HEK293T (cell line): ENCODE results near the gene SPIB.

Source experiments
- CTCF ChIA-PET: fragments of 350-600 bp; formaldehyde crosslinking; extraction: SDS; loops from one replicate; lab custom pipeline; 2021; ENCODE audit warnings: antibody characterized with exemption, inconsistent platforms; lab: Yijun Ruan, JAX
- POLR2A ChIA-PET: fragments of 350-600 bp; formaldehyde crosslinking; extraction: SDS; loops from one replicate; lab custom pipeline; 2020; ENCODE audit warnings: antibody characterized with exemption, inconsistent platforms; lab: Yijun Ruan, JAX
- DNase-seq: peaks from one replicate; pipeline ENCODE4 v3.0.0; 2012; ENCODE audit warnings: mixed read lengths; ENCODE audit errors: extremely low spot score
- ARNT ChIP-seq: fragments of 450-650 bp; IDR thresholded peaks from 2 replicates; pipeline ENCODE4 v1.6.1; 2017; ENCODE audit warnings: mild to moderate bottlenecking
- CTBP1 ChIP-seq: fragments of 450-650 bp; IDR thresholded peaks from 2 replicates; pipeline ENCODE4 v1.6.1; 2016; ENCODE audit warnings: borderline replicate concordance
- ELF4 ChIP-seq: fragments of 450-650 bp; IDR thresholded peaks from 2 replicates; pipeline ENCODE4 v1.6.1; 2017; ENCODE audit warnings: antibody characterized with exemption
- FOXA1 ChIP-seq: fragments of 450-650 bp; IDR thresholded peaks from 2 replicates; pipeline ENCODE4 v1.6.1; 2016; ENCODE audit warnings: mild to moderate bottlenecking
- FOXM1 ChIP-seq: fragments of 450-650 bp; IDR thresholded peaks from 2 replicates; pipeline ENCODE4 v1.6.1; 2017; ENCODE audit warnings: mild to moderate bottlenecking, borderline replicate concordance
- SP1 ChIP-seq: fragments of 450-650 bp; IDR thresholded peaks from 2 replicates; pipeline ENCODE4 v1.6.1; 2017
- TF ChIP-seq, protein P1 (sequence below): fragments of 450-650 bp; IDR thresholded peaks from 2 replicates; pipeline ENCODE4 v1.6.1; 2016

SPIB gene

DNA sequence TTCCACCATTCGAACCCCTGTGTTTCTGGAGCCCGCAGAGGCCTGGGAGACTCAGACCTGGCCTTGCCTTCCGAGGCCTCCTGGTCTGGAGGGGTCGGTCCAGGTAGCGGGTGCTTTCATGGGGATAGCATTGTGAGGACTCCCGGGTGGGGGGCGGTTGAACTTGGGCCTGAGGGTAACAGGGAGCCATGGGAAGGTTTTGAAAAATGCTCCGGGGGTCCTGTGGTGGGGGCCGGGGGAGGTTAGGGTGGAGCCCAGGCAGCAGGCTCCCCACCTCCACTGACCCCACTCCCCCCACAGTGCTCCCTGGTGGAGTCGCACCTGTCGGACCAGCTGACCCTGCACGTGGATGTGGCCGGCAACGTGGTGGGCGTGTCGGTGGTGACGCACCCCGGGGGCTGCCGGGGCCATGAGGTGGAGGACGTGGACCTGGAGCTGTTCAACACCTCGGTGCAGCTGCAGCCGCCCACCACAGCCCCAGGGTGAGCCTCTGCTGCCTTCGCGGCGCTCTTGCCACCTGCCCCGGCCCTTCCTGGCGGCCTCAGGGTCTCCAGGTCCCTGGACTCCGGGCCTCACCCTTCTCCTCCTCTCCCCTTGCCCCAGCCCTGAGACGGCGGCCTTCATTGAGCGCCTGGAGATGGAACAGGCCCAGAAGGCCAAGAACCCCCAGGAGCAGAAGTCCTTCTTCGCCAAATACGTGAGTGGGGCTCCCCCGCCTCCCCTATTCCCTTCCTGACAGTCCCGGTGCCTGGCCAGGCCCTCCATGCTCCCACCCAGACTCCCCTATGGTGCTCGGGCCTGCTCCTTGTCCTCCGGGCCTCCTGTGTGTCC is 61.8 kb downstream of the SPIB start:
- DNase-seq, result no peak
- ChIA-PET POLR2A (no interaction called here), CTCF (no interaction called here)
- TF ChIP-seq ELF4, result no peak
- TF ChIP-seq SP1, result no peak
- no peak for TF ChIP-seq FOXA1
- TF ChIP-seq, protein P1, sequence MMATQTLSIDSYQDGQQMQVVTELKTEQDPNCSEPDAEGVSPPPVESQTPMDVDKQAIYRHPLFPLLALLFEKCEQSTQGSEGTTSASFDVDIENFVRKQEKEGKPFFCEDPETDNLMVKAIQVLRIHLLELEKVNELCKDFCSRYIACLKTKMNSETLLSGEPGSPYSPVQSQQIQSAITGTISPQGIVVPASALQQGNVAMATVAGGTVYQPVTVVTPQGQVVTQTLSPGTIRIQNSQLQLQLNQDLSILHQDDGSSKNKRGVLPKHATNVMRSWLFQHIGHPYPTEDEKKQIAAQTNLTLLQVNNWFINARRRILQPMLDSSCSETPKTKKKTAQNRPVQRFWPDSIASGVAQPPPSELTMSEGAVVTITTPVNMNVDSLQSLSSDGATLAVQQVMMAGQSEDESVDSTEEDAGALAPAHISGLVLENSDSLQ, result no peak
- no peak for TF ChIP-seq FOXM1
- TF ChIP-seq ARNT, result no peak
- no peak for TF ChIP-seq CTBP1
